ENCODE results near the gene VSIG4.

GRCh38 chrX:66039944-66040343, at the start of gene VSIG4:
- TF ChIP-seq, protein P1, sequence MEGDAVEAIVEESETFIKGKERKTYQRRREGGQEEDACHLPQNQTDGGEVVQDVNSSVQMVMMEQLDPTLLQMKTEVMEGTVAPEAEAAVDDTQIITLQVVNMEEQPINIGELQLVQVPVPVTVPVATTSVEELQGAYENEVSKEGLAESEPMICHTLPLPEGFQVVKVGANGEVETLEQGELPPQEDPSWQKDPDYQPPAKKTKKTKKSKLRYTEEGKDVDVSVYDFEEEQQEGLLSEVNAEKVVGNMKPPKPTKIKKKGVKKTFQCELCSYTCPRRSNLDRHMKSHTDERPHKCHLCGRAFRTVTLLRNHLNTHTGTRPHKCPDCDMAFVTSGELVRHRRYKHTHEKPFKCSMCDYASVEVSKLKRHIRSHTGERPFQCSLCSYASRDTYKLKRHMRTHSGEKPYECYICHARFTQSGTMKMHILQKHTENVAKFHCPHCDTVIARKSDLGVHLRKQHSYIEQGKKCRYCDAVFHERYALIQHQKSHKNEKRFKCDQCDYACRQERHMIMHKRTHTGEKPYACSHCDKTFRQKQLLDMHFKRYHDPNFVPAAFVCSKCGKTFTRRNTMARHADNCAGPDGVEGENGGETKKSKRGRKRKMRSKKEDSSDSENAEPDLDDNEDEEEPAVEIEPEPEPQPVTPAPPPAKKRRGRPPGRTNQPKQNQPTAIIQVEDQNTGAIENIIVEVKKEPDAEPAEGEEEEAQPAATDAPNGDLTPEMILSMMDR (conservative IDR thresholded peaks at IDR 0.05; ENCODE audit: low read depth, low read length), result no peak
- no peak for TF ChIP-seq EZH2 (IDR thresholded peaks at IDR 0.05; ENCODE audit: borderline replicate concordance, low read depth, low read length, poor library complexity, severe bottlenecking)
